Endometrial microvascular endothelial cells (primary cell): ENCODE measurements around the gene ABHD15. TPM values are rescaled to one million over a fixed set of nuclear protein-coding genes. Genes with fewer than 3 reads are reported as not detected.

ENCODE experiments used
- in situ Hi-C: cut with HindIII; loops from 2 replicates; pipeline ENCODE4 v1.10.0; 2017; ENCODE audit warnings: low sequenced_read_pairs, low pct_unique_long_range_greater_than_20kb; ENCODE audit errors: inconsistent ontology term
- total RNA-seq: library from RNA; depleted of rRNA; stranded (reverse); fragments of >200 nt; gene quantifications from one replicate; pipeline ENCODE4 v1.2.3, GENCODE V29; 2015; ENCODE audit errors: inconsistent ontology term

ABHD15 gene
- total RNA-seq, 1 donor from 2014 or later: 7.7 TPM

GRCh38 chr17:29557739-29558116 lies 9.1 kb downstream of the ABHD15 start:
- in situ Hi-C loops: no loop called here

GRCh38 chr17:29557085-29557738 lies 9.6 kb downstream of the ABHD15 start:
- in situ Hi-C loops: no loop called here

- in situ Hi-C loops: no loop called here
Measured at GRCh38 chr17:29555840-29556239, 11.0 kb downstream of the ABHD15 start.

- in situ Hi-C loops: no loop called here
Measured at GRCh38 chr17:29549177-29549923, 17.5 kb downstream of the ABHD15 start.

- in situ Hi-C loops: no loop called here
Measured at GRCh38 chr17:29546830-29547229, 20.0 kb downstream of the ABHD15 start.

GRCh38 chr17:29546085-29546484 lies 20.8 kb downstream of the ABHD15 start:
- in situ Hi-C loops: no loop called here

GRCh38 chr17:29544066-29544465 lies 22.8 kb downstream of the ABHD15 start:
- in situ Hi-C loops: no loop called here

GRCh38 chr17:29533976-29534375 lies 32.9 kb downstream of the ABHD15 start:
- in situ Hi-C loops: no loop called here

- in situ Hi-C loops: no loop called here
Measured at GRCh38 chr17:29526322-29526721, 40.5 kb downstream of the ABHD15 start.

- in situ Hi-C loops: no loop called here
Measured at GRCh38 chr17:29524692-29525091, 42.1 kb downstream of the ABHD15 start.

GRCh38 chr17:29518359-29518758 lies 48.5 kb downstream of the ABHD15 start:
- in situ Hi-C loops: no loop called here

- in situ Hi-C loops: no loop called here
Measured at GRCh38 chr17:29514792-29515191, 52.0 kb downstream of the ABHD15 start.

- in situ Hi-C loops: no loop called here
Measured at GRCh38 chr17:29510953-29511352, 55.9 kb downstream of the ABHD15 start.

Other genes with a start within 250 kb of the ABHD15 start
- gene TAOK1, start 176.7 kb downstream of the ABHD15 start, total RNA-seq: 33.7 TPM
- 23.3 TPM for gene TP53I13, start 1.7 kb upstream of the ABHD15 start, total RNA-seq
- gene GIT1, start 22.6 kb upstream of the ABHD15 start, total RNA-seq: 52.9 TPM
- 6.7 TPM for gene ANKRD13B, start 26.1 kb upstream of the ABHD15 start, total RNA-seq
- gene CORO6, start 55.9 kb upstream of the ABHD15 start, total RNA-seq: 1.3 TPM